ENCODE results near the gene STC2. TPM values are rescaled to one million over a fixed set of nuclear protein-coding genes. Genes with fewer than 3 reads are reported as not detected.

Gene STC2
- total RNA-seq, 4 donors from 2014 or later, result 72.4 to 130 (median 78.1) TPM

- DNase-seq (ENCODE audit: extremely low spot score), result no peak
- no peak for TF ChIP-seq CTCF (IDR thresholded peaks at IDR 0.05)
- TF ChIP-seq EP300 (IDR thresholded peaks at IDR 0.05), result no peak
- no peak for TF ChIP-seq POLR2AphosphoS5 (IDR thresholded peaks at IDR 0.05)
- no peak for TF ChIP-seq POLR2A (IDR thresholded peaks at IDR 0.05; ENCODE audit: low read depth)
- H3K27me3 ChIP-seq, result no peaks in the 10 kb centered on the region
- H3K4me3 ChIP-seq, result no peak overlapping the region
- H3K9me3 ChIP-seq, result peaks cover 0 to 9% (median 4%) of the 10 kb centered on the region in 4 donors
- WGBS, result 94% methylated on average over 10 of the region's 10 CpGs
- H3K4me1 ChIP-seq, result peaks cover 0 to 5% (median 3%) of the 10 kb centered on the region in 4 donors
- H3K36me3 ChIP-seq, result no peaks in the 10 kb centered on the region
- H3K27ac ChIP-seq (replicated peaks in 1 of 4), result no peak overlapping the region
- intact Hi-C loops (cut with DNase I), result no loop called here
Measured at GRCh38 chr5:173304591-173304988, 23.6 kb downstream of the STC2 start.

- Histone ChIP-seq H3K4me3 (no peak overlapping the region), H3K36me3 (no peaks in the 10 kb centered on the region), H3K27me3 (no peaks in the 10 kb centered on the region), H3K27ac (replicated peaks in 1 of 4) (no peak overlapping the region), H3K4me1 (no peaks in the 10 kb centered on the region), H3K9me3 (peaks cover 0 to 9% (median 4%) of the 10 kb centered on the region in 4 donors)
- intact Hi-C loops (cut with DNase I), result no loop called here
- WGBS, result 86% methylated on average over 13 of the region's 13 CpGs
- DNase-seq (ENCODE audit: extremely low spot score), result no peak
- TF ChIP-seq POLR2AphosphoS5 (IDR thresholded peaks at IDR 0.05) (no peak), CTCF (IDR thresholded peaks at IDR 0.05) (no peak), POLR2A (IDR thresholded peaks at IDR 0.05; ENCODE audit: low read depth) (no peak), EP300 (IDR thresholded peaks at IDR 0.05) (no peak)
Measured at GRCh38 chr5:173303878-173304590, 24.2 kb downstream of the STC2 start.

- 92% methylated on average over 6 of the region's 6 CpGs for whole genome bisulfite sequencing
- H3K27me3 ChIP-seq, result no peaks in the 10 kb centered on the region
- H3K36me3 ChIP-seq, result no peaks in the 10 kb centered on the region
- DNase-seq (ENCODE audit: extremely low spot score), result no peak
- no peak overlapping the region for H3K27ac ChIP-seq (replicated peaks in 1 of 4)
- TF ChIP-seq POLR2A (IDR thresholded peaks at IDR 0.05; ENCODE audit: low read depth) (no peak), CTCF (IDR thresholded peaks at IDR 0.05) (no peak), EP300 (IDR thresholded peaks at IDR 0.05) (no peak), POLR2AphosphoS5 (IDR thresholded peaks at IDR 0.05) (no peak)
- H3K4me3 ChIP-seq, result no peak overlapping the region
- no peaks in the 10 kb centered on the region for H3K4me1 ChIP-seq
- peaks cover 0 to 6% (median 2%) of the 10 kb centered on the region in 4 donors for H3K9me3 ChIP-seq
- intact Hi-C loops (cut with DNase I), result no loop called here
Measured at GRCh38 chr5:173302546-173303155, 25.6 kb downstream of the STC2 start.

- intact Hi-C loops (cut with DNase I), result no loop called here
- Histone ChIP-seq H3K9me3 (no peaks in the 10 kb centered on the region), H3K27ac (replicated peaks in 1 of 4) (no peak overlapping the region), H3K27me3 (no peaks in the 10 kb centered on the region), H3K4me1 (no peaks in the 10 kb centered on the region), H3K4me3 (no peak overlapping the region), H3K36me3 (no peaks in the 10 kb centered on the region)
- 64% methylated on average over 15 of the region's 17 CpGs for WGBS
- DNase-seq (ENCODE audit: extremely low spot score), result no peak
- TF ChIP-seq POLR2A (IDR thresholded peaks at IDR 0.05; ENCODE audit: low read depth) (no peak), CTCF (IDR thresholded peaks at IDR 0.05) (no peak), EP300 (IDR thresholded peaks at IDR 0.05) (no peak), POLR2AphosphoS5 (IDR thresholded peaks at IDR 0.05) (no peak)
Measured at GRCh38 chr5:173301695-173302545, 26.3 kb downstream of the STC2 start.

Measured in esophagus muscularis mucosa (tissue), 4 donors.